ENCODE data around the gene SPATA17.

GRCh38 chr1:217769768-217770167 is 138.6 kb downstream of the SPATA17 start:
- no peak for TF ChIP-seq ZNF600 (tag by site-specific recombination; IDR thresholded peaks at IDR 0.05)
- no peak for TF ChIP-seq CTCF (tag by site-specific recombination; IDR thresholded peaks at IDR 0.05)
- TF ChIP-seq TCF7L2 (IDR thresholded peaks at IDR 0.05; ENCODE audit: borderline replicate concordance, low read depth, low read length) = no peak
- no peak for TF ChIP-seq ZSCAN30 (tag by site-specific recombination; IDR thresholded peaks at IDR 0.05)
- no peak for TF ChIP-seq ZNF133 (tag by site-specific recombination; IDR thresholded peaks at IDR 0.05)
- no peak for TF ChIP-seq ZBTB11 (tag by site-specific recombination; conservative IDR thresholded peaks at IDR 0.05; ENCODE audit: low read depth)
- TF ChIP-seq SP2 (tag by site-specific recombination; IDR thresholded peaks at IDR 0.05) = no peak
- TF ChIP-seq YY2 (tag by site-specific recombination; IDR thresholded peaks at IDR 0.05) = no peak
- no peak for TF ChIP-seq ZNF830 (tag by site-specific recombination; IDR thresholded peaks at IDR 0.05; ENCODE audit: low read depth)

Measured in HEK293 (cell line).